HG02623 (cell line): ENCODE data around the gene TMEM106C.
"Not testable (repeated sequence)": the region's sequence is repeated elsewhere in the genome, so short reads cannot be mapped to it uniquely, and the experiment has no call there.

Source experiments
- ATAC-seq: cut with Tn5 transposase; IDR thresholded peaks from one replicate; pipeline ENCODE4 v1.9.1; 2021; ENCODE audit warnings: moderate library complexity; ENCODE audit not compliant: unreplicated experiment

Gene TMEM106C

GRCh38 chr12:47949441-47950341 is 13.7 kb upstream of the TMEM106C start:
- no peak for ATAC-seq

GRCh38 chr12:47950856-47951468 is 12.4 kb upstream of the TMEM106C start:
- ATAC-seq: no peak

GRCh38 chr12:47954058-47954457 is 9.3 kb upstream of the TMEM106C start:
- no peak for ATAC-seq

DNA sequence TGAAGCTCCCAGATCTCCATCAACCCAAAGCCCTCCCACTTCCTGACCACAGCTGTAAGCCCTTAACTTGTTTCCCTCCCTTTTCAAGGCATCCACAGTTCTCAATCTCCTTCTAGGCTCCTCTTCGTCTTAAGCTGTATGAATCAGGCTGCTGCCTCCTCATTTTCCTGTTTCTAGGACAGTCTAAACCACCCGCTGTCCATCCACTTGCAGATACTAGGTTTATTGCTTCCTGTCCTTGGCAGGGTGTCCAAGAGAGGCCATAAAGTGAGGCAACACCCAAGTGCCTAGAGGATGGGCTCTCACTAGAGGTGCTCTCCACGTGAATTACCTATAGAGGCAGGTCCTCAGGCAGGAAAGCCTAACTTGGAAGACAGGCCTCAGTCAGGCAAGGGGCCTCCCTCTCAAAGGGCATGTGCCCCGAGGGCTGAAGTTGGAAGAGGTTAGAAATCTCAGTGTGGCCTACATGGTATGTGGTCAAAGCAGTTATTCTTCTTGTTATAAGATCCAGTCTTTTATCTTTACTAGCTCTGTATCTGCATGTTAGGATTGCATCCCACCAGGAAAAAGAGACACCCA is 8.8 kb upstream of the TMEM106C start:
- ATAC-seq: no peak

GRCh38 chr12:47955059-47955458 is 8.3 kb upstream of the TMEM106C start:
- ATAC-seq: no peak

GRCh38 chr12:47957671-47958070 is 5.7 kb upstream of the TMEM106C start:
- ATAC-seq: not testable (repeated sequence)

- no peak for ATAC-seq
Observed at GRCh38 chr12:47962198-47962597, 1.2 kb upstream of the TMEM106C start.

- ATAC-seq: no peak
Observed at GRCh38 chr12:47964106-47964728, 821 bp downstream of the TMEM106C start.

DNA sequence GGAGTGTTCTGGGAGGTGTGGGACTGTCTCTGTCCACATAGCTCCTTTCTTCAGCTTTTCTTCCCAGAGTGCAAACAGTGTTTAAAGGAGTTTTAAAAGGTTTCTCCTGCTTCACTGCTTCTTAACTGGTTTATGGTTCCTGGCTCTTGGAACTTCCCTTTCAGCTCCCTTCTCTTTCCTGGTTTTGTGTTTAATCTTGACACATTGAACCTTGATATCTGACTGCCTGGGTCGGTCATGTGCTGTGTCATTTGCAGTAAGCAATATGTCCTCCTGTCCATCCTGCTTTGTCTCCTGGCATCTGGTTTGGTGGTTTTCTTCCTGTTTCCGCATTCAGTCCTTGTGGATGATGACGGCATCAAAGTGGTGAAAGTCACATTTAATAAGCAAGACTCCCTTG is 2.2 kb downstream of the TMEM106C start:
- ATAC-seq: no peak

- ATAC-seq: no peak
Observed at GRCh38 chr12:47967461-47968321, 4.3 kb downstream of the TMEM106C start.

DNA sequence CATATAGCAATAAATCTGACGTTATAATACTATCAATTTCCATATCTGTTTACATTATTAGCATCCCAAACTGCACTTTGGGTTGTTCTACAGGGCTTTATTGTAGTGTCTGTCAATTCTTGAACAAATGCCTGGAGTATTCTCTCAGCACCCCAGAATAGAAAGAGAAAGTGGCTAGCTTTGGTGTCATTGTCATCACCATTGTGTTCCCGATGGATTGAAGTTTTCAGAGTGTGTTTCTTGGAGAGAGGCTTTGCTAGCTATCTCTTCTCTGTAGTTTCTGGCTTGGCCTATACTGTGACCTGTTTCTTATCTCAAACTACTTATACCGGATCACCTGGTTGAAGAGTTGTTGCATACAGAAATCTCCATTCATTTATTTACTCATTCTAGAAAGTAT is 6.4 kb downstream of the TMEM106C start:
- ATAC-seq: no peak

DNA sequence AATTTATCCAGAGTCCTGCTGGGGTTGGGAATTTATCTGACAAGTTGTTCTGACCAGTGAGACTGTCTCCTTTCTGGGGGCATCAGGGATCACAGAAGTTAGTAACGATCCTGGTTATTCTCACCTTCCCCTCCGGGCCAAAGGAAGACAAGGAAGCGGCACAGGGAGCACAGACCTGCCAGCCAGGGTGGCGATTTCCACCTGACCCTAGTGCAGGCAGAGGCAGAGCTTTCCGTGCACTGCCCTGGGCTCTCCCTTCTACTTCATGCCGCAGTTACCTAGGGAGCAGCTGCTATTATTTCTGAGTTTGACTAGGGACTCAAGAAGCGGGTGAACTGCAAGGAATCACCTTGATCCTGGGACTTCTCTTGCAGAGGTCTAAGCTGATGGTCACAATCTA is 7.4 kb downstream of the TMEM106C start:
- no peak for ATAC-seq

GRCh38 chr12:47972895-47973294 is 9.5 kb downstream of the TMEM106C start:
- ATAC-seq: no peak

GRCh38 chr12:47973870-47974269 is 10.5 kb downstream of the TMEM106C start:
- ATAC-seq: no peak

DNA sequence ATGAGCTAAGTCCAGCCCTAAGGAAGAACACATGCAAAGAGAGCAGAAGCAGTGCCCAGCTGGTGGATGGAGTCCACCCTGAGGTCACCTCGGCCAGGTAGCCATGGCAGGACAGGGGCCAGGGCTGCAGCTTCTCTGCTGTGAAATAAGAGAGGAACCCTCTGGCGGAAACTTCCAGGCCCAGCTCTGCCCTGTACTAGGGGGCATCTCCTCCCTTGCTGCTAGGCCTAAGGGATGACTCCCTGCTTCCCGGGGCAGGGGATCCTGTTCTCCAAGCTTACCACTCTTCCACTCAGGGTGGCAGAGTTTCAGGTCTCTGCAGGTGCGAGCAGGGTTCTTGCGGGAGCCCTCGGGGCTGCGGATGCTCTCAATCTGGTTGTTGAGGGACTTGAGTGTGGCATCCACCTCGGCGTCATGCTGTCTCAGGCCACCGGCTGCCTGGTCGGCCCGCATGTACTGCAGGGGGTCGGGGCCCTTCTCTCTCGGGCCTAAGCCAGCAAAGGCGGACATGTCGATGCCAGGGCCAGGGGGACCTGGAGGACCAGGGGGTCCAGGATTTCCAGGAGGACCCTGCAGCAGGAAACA is 11.7 kb downstream of the TMEM106C start:
- no peak for ATAC-seq

DNA sequence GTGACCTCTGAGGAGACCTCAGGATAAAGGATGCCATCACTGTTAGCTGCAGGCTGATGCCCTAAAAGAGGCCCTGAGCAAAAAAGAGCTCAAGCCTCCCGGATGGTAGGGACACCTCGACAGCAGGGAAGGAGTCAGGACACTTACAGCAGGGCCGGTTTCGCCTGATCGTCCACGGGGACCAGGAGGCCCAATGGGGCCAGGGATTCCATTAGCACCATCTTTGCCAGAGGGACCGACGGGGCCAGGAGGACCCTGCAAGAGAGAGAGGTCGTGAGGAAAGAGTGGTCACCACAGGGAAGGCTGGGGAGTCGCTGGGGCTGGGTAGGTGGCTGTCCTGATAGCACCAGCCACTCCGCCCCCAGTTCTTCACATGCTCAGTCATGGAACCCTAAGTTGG is 12.4 kb downstream of the TMEM106C start:
- ATAC-seq: no peak

DNA sequence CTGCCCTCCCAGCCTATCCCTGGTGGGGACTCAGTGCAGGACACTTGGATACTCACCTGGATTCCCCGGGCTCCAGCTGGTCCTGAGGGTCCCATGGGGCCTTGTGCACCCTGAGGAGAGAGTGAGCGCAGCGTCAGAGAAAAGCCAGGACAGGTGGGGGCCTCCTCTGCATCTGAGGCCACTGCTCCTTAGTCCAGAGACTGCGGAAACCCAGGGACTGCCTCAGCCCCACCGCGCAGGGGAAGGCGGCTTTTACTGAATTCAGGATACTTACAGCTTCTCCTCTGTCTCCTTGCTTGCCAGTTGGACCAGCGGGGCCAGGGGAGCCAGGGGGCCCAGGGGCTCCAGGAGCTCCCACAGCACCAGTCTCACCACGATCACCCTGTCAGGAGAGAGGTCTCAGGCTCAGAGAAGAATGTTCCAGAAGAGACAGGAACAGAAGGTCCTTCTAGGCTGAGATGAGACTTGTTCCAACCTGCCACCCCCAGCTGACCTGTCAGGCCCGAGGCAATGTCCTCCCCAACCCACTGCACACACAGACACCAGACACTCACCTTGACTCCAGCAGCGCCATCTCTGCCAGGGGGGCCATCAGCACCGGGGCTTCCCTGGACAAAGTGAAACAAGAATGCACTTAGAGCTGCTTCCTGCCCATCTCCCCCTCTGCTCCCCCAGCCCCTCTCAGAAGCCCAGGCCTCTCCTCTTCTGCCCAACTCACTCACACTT is 13.8 kb downstream of the TMEM106C start:
- ATAC-seq: no peak

DNA sequence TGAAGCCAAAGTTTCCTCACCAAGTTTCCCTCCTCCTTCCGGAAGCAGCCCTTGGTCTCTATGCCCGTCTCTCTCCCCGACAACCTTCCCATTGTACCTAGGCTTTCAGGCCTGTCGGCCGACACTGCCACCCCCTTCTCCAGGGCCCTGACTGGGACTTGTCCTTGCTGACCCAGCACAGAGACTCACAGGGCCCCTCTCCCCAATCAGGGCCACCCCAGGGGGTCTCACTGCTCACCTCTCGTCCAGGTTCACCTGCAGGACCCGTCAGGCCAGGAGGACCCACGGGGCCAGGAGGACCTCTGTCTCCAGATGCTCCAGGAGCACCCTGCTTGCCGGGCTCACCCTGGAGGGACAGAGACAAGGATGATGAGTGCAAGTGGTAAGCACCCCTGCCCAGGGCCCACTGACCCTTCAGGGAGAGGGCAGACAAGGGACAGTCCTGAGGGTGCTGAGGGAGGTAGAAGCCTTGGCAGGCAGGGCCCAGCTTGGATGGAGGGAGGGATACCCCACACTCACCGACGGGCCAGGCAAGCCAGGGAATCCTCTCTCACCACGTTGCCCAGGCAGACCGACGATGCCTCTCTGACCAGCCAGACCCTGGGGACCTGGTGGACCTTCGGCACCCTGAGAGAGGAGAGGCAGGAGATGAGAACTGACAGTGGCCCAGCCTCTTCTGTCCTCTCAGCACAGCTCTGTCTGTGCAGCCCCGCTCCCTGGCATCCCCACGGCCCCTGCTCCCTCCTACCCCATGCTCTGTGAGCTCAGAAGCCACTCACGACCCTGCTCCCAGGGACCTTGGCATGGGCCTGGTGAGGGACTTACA is 14.6 kb downstream of the TMEM106C start:
- no peak for ATAC-seq

- ATAC-seq: no peak
Observed at GRCh38 chr12:47978598-47978873, 15.1 kb downstream of the TMEM106C start.
